Gastroesophageal sphincter (tissue), 3 donors: ENCODE measurements around the gene ZNF397.

Experiments used
- EP300 ChIP-seq: sonication (generic); formaldehyde crosslinking; IDR thresholded peaks from one replicate; pipeline ENCODE4 v1.6.1; 2017; ENCODE audit warnings: antibody characterized with exemption, mild to moderate bottlenecking
- POLR2A ChIP-seq, 2 donors: fragments of 450-650 bp; IDR thresholded peaks; one replicate each; pipeline ENCODE4 v1.6.1; 2017; ENCODE audit warnings: antibody characterized with exemption in 2 of 2, mild to moderate bottlenecking in 2 of 2, moderate library complexity in 1 of 2
- POLR2AphosphoS5 ChIP-seq: sonication (generic); formaldehyde crosslinking; IDR thresholded peaks from one replicate; pipeline ENCODE4 v1.6.1; 2017; ENCODE audit warnings: antibody characterized with exemption
- TF ChIP-seq, protein P1 (sequence below), 4 experiments: fragments of 200-600 bp in 2 of 4; fragments of 450-650 bp in 2 of 4; sonication (generic) in 1 of 4; IDR thresholded peaks; one replicate each; pipeline ENCODE4 v1.5.1; 2017 to 2019; ENCODE audit warnings: antibody characterized with exemption in 4 of 4, mild to moderate bottlenecking in 2 of 4, moderate library complexity in 2 of 4

DNA sequence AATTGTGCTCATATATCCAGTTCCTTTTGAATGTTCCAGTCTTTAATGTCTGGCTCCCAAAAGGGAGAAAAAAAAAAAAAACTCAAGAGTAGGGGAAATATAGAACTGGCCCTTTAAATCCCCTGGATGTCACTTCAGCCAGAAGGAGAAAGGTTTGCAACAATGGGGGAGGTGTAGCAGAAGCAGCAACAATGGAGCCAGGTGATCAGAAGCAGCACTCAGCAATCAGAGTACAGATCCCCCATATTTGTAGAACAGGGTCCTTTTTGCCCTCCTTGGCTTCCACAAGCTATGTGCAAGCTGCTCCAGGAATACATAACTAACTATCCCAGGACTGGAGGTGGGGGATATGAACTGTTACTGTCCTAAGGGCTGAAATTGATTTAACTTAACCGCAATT is 25.8 kb upstream of the ZNF397 start:
- TF ChIP-seq POLR2AphosphoS5, result no peak
- TF ChIP-seq, protein P1, sequence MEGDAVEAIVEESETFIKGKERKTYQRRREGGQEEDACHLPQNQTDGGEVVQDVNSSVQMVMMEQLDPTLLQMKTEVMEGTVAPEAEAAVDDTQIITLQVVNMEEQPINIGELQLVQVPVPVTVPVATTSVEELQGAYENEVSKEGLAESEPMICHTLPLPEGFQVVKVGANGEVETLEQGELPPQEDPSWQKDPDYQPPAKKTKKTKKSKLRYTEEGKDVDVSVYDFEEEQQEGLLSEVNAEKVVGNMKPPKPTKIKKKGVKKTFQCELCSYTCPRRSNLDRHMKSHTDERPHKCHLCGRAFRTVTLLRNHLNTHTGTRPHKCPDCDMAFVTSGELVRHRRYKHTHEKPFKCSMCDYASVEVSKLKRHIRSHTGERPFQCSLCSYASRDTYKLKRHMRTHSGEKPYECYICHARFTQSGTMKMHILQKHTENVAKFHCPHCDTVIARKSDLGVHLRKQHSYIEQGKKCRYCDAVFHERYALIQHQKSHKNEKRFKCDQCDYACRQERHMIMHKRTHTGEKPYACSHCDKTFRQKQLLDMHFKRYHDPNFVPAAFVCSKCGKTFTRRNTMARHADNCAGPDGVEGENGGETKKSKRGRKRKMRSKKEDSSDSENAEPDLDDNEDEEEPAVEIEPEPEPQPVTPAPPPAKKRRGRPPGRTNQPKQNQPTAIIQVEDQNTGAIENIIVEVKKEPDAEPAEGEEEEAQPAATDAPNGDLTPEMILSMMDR (IDR thresholded peaks at IDR 0.05), result no peak
- no peak for TF ChIP-seq POLR2A (IDR thresholded peaks at IDR 0.05)
- no peak for TF ChIP-seq EP300
